Measurements from ENCODE around the gene PRKCH. TPM values are rescaled to one million over a fixed set of nuclear protein-coding genes. Genes with fewer than 3 reads are reported as not detected.

The PRKCH gene
- polyA plus RNA-seq, 3 donors: 3.6 to 6.2 (median 5.4) TPM

DNA sequence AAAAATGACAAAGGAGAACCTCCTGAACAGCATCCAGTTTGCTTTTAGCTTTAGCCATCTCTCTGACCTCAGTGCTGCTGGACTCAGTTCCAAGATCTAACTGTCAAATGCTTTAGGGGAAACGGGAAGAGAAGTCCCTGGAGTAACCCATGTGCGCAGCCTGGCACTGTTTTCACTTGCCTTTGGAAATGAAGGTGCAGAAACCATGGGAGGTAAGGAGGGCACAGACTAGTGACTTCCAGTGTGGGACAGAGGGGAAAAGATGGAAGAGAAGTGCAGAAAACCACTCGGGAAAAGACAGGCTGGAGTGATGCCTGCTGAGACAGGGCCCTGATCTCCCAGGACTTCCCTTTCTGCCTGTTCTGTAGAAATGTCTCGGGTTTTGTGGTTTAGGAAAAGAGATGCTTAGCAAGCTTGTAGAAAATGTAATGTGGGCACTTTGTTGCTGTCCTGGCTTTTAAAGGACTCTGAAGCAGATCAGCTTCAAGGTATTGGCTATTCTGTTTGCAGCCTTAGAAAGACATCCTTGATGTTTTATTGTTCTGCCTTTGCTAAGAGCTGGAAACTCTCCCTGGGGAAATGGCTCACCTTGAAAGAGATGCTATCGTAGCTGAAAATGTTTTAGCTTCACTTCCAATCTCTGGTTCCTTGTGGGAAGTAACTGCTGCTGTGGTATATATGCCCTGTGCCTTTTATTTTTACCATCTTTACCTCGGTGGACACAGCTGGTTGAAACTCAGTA is 249.3 kb downstream of the PRKCH start:
- Mint-ChIP-seq H3K36me3 (peaks cover 4 to 6% of the 10 kb centered on the region in 2 donors), H3K4me3 (peak overlapping the region; percentile 71 to 81), H3K27me3 (ENCODE audit: low read depth in 3 of 3) (peaks cover 0 to 2% (median 0%) of the 10 kb centered on the region in 3 donors), H3K27ac (peak overlapping the region; percentile 98 to 100 (median 100)), H3K4me1 (peaks cover 64% of the 10 kb centered on the region), H3K9me3 (peaks cover 0 to 3% (median 0%) of the 10 kb centered on the region in 7 donors)
- Histone ChIP-seq H3K79me2 (ENCODE audit: insufficient read depth, low read length) (peaks cover 3% of the 10 kb centered on the region), H4K20me1 (ENCODE audit: insufficient read depth, low read length) (no peaks in the 10 kb centered on the region), H3K27ac (ENCODE audit: low read depth in 1 of 2, low read length in 2 of 2) (peak overlapping the region; percentile 36 to 89), H3K4me2 (replicated peaks; ENCODE audit: extremely low read depth, low read length, poor library complexity, severe bottlenecking) (peak overlapping the region; percentile 72), H3K27me3 (ENCODE audit: control insufficient read depth in 2 of 2, insufficient read depth in 2 of 2, low read length in 2 of 2) (no peaks in the 10 kb centered on the region), H2AFZ (ENCODE audit: insufficient read depth, low read depth, low read length, poor library complexity, severe bottlenecking) (peak overlapping the region; percentile 17), H3K9me3 (replicated peaks in 1 of 2; ENCODE audit: control insufficient read depth in 1 of 2, insufficient read depth in 1 of 2, low read length in 2 of 2) (no peaks in the 10 kb centered on the region), H3K9ac (ENCODE audit: insufficient read depth, low read length, poor library complexity, severe bottlenecking) (peak overlapping the region; percentile 66), H3K4me3 (replicated peaks in 1 of 3; ENCODE audit: low read depth in 2 of 3, low read length in 3 of 3) (peak overlapping the region in 1 of 3 experiments; percentile 45), H3K4me1 (ENCODE audit: control insufficient read depth in 1 of 2, insufficient read depth in 2 of 2, low read length in 2 of 2) (peaks cover 51 to 57% of the 10 kb centered on the region in 2 donors), H3K36me3 (replicated peaks in 1 of 2; ENCODE audit: control insufficient read depth in 1 of 2, insufficient read depth in 2 of 2, low read length in 2 of 2) (no peaks in the 10 kb centered on the region)
- intact Hi-C loops (cut with micrococcal nuclease): loop anchor here in 1 of 2 donors (2.0 to 5.0 kb wide), 2 partner anchors 22 to 92 kb away; no protein-coding TSS in a partner anchor
- WGBS (ENCODE audit: insufficient coverage): 13% methylated on average over 4 of the region's 6 CpGs
- peak in 2 of 3 donors; percentile 59 to 60 for DNase-seq
- TF ChIP-seq CTCF (IDR thresholded peaks at IDR 0.05): no peak

DNA sequence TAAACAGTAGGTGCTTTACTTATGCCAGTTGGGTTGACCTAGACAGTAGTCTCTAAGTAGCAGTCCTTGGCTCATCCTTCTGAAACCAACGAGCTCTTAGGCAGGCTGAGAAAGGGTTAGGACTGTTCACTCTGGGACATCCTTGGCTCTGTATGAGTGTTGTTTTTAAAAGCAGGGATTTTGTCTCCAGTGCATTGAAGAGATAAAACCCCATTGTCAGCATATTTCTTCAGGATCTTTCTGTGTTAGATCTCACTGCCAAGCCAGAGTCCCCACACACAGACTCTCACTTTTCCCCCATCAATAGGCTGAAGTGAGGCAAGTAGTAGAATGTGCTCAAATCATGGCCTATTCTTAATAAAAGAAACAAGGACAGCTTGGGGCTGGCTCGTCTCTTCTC is 250.5 kb downstream of the PRKCH start:
- H3K4me2 ChIP-seq (replicated peaks; ENCODE audit: extremely low read depth, low read length, poor library complexity, severe bottlenecking): no peak overlapping the region
- H2AFZ ChIP-seq (ENCODE audit: insufficient read depth, low read depth, low read length, poor library complexity, severe bottlenecking): no peak overlapping the region
- H3K4me1 ChIP-seq (ENCODE audit: control insufficient read depth in 1 of 2, insufficient read depth in 2 of 2, low read length in 2 of 2): peaks cover 51 to 57% of the 10 kb centered on the region in 2 donors
- 86% methylated on average over 1 of the region's 2 CpGs for WGBS (ENCODE audit: insufficient coverage)
- no peak for DNase-seq
- no peaks in the 10 kb centered on the region for H4K20me1 ChIP-seq (ENCODE audit: insufficient read depth, low read length)
- intact Hi-C loops (cut with micrococcal nuclease): loop anchor here in 1 of 2 donors (2.0 to 5.0 kb wide), 2 partner anchors 21 to 90 kb away; no protein-coding TSS in a partner anchor
- no peak overlapping the region for H3K4me3 ChIP-seq (replicated peaks in 1 of 3; ENCODE audit: low read depth in 2 of 3, low read length in 3 of 3)
- H3K9me3 ChIP-seq (replicated peaks in 1 of 2; ENCODE audit: control insufficient read depth in 1 of 2, insufficient read depth in 1 of 2, low read length in 2 of 2): no peaks in the 10 kb centered on the region
- H3K27me3 Mint-ChIP-seq (ENCODE audit: low read depth in 3 of 3): peaks cover 0 to 2% (median 2%) of the 10 kb centered on the region in 3 donors
- H3K9me3 Mint-ChIP-seq: peaks cover 0 to 3% (median 0%) of the 10 kb centered on the region in 7 donors
- H3K36me3 ChIP-seq (replicated peaks in 1 of 2; ENCODE audit: control insufficient read depth in 1 of 2, insufficient read depth in 2 of 2, low read length in 2 of 2): no peaks in the 10 kb centered on the region
- H3K27ac Mint-ChIP-seq: peak overlapping the region in 4 of 7 donors; percentile 15 to 100 (median 64)
- H3K36me3 Mint-ChIP-seq: peaks cover 4 to 5% of the 10 kb centered on the region in 2 donors
- no peak overlapping the region for H3K9ac ChIP-seq (ENCODE audit: insufficient read depth, low read length, poor library complexity, severe bottlenecking)
- peaks cover 60% of the 10 kb centered on the region for H3K4me1 Mint-ChIP-seq
- no peak overlapping the region for H3K4me3 Mint-ChIP-seq
- H3K79me2 ChIP-seq (ENCODE audit: insufficient read depth, low read length): peaks cover 3% of the 10 kb centered on the region
- H3K27ac ChIP-seq (ENCODE audit: low read depth in 1 of 2, low read length in 2 of 2): no peak overlapping the region
- TF ChIP-seq CTCF (IDR thresholded peaks at IDR 0.05): no peak
- H3K27me3 ChIP-seq (ENCODE audit: control insufficient read depth in 2 of 2, insufficient read depth in 2 of 2, low read length in 2 of 2): no peaks in the 10 kb centered on the region

All from CD14-positive monocyte (primary cell).